GM18517 (cell line): ENCODE results near the gene RUNX2.

Experiments
- ATAC-seq: cut with Tn5 transposase; IDR thresholded peaks from one replicate; pipeline ENCODE4 v1.9.1; 2021; ENCODE audit warnings: mild to moderate bottlenecking, moderate library complexity; ENCODE audit not compliant: unreplicated experiment

RUNX2 gene

DNA sequence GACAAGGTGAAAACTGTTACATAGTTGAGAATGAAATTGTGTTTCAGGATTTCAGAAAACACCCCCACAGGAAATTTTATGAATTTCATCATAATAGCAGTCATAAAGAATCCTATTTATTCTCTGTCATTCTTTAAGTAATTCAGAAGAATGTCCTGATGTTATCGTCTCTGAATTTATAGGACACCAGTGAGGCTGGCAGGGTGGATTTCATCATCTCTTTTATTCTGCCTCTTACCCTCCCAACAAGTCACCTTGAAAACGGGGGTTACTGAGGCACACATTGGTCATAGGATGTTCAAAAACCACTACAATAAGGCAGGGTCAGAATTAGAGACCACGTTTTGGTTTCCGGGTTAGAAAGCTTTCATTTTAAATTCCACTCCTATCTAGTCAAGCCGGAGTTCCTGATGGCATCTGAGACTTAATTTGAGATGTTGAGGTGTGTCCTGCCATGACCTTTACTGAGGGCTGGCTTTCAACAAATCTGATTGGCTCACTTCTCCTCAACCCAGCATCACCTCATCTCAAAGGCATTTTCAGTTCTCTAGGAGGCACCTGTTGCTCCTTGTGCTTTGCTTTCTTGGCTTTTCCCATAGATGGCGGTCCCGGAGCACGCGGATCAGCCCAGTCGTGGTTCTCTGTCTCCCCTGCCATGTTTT, 280.3 kb downstream of the RUNX2 start:
- no peak for ATAC-seq

DNA sequence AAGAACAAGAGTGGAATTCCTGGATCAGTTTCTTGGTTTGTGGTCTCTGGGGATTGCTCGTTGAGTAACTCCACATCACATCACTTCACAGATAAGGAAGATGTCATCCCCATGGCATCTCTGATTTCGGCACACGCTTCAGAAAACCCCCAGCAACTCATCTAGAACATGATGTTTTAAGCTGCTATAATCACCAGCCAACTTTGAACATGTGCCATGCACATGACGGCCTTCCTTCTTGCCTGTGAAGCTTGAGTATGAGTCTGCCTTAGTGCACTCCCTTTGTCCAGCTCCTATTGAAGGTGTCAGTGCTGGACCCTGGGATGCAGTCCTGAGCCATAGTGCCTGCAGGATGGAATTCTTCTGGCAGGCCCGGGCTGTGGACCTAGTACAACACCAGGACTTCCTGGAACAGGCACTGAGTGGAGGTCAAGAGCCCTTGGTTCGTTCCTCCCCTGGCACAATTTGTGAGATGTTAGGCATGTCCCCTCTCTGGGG, 281.1 kb downstream of the RUNX2 start:
- no peak for ATAC-seq

DNA sequence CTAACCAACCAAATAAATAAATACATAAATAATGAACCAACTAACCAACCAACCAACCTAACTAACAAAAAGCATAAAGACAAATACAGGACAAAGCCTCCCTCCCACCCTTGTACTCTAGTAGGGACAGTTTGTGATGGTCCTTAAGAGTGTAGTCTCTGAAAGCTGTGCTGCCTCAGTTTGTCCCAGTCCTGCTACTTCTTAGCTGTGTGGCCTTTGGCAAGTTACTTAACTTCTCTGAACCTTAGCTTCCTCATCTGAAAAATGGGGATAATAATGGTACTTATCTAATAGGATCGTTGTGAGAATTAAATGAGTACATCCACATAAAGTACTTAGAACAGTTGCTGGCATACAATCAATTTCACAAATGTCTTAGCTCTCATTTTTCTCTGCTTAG, 282.2 kb downstream of the RUNX2 start:
- ATAC-seq, result no peak

DNA sequence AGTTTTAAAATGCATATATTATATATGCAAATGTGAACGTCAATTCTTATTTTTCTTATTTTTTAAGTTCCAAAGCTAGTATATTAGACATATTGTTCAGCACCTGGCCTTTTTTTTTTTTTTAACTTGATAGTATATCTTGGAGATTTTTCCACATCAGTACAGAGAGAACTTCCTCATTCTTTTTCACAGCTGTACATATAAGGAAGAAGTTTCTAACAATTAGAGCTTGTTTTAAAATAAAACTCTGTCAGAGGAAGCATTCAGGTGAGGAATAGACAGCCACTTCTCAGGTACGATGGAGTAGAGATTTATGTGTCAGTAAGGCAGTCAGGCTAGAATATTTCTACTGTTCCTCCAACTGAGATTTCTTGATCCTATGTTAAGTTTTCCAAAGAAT, 282.7 kb downstream of the RUNX2 start:
- ATAC-seq, result no peak

DNA sequence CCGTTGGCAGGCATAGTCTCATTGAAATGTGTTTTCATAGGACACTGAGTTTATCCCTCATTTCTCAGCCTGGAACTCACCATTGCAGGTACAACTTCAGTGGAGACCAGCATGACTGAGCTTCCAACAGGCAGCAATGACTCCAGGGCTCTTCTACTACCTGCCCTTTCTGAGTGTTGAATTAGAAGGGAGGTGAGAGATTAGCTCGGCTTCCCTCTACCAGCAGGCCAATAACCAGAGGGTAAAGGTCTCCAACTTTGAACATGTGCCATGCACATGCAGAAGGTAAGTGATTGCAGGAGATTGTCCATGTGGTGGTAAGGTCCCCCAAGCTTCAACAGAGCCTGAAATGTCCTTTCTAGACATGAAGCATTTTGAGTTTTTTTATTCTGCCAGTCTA, 283.4 kb downstream of the RUNX2 start:
- no peak for ATAC-seq

DNA sequence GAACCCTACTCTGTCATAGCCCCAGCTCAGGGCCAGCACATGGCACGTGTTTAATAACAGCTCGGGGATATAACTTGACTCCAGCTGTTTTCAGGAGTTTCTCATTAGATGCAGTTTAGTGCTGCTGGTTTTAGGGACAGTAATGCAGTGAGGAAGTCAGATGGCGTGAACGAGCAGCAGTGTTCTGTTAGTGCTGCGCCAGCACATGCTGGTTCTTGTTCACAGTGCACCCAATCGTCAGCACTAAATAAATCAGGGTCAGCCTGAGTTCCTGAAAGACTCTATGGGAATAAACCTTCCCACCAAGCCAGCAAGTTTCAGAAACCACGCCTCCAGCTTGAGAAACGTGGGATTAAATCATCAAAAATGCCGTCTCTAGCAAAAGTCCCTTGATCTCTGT, 285.5 kb downstream of the RUNX2 start:
- no peak for ATAC-seq

DNA sequence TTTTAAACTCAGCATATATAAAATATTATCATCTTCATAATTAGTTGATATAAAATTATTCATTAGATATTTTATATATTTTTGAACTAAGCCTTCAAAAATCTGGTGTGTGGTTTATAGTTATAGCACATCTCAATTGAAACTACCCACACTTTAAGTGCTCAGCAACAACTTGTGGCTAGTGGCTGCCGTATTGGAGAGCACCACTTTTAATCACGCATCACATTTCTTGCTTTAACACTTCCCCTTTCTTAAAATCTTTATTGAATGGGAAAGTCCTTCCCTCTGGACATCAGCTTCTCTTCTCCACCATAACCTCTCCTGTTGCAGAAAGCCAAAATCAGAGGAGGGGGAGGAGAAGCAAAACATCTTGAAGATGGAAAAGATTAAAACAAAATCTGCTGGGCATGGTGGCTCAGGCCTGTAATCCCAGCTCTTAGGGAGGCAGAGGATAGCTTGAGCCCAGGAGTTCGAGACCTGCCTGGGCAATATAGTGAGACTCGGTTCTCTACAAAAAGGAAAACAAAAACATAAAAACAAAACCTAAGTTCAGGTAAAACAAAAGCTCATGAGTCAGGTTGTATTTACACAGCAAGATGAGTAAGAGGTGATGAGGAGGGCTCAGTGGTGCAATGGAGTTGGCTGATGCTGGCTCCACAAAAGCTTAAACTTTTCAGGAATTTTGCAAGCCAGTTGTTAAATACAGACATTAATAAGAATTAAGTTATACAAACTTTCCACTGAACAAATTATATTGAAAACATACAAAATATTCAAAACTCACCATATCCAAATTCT, 286.6 kb downstream of the RUNX2 start:
- ATAC-seq, result no peak

DNA sequence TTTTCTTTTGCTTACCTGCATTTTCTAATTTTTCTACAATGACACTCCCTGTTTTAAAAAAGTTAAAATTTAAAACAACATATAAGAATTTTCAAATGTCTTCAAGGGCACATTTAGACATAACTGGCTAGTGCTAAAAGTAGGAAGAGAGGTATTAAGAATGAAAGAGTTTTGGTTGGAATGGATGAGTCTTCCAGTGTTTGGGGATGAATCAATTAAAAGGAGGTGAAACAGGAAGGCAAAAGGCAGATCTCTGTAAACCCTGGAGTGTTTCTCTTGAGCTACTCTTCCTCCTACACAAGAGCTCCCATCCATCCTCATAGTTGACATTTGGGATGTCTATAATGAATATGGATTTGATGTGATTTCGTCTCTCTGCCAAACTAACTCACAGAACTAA, 288.1 kb downstream of the RUNX2 start:
- ATAC-seq, result no peak

DNA sequence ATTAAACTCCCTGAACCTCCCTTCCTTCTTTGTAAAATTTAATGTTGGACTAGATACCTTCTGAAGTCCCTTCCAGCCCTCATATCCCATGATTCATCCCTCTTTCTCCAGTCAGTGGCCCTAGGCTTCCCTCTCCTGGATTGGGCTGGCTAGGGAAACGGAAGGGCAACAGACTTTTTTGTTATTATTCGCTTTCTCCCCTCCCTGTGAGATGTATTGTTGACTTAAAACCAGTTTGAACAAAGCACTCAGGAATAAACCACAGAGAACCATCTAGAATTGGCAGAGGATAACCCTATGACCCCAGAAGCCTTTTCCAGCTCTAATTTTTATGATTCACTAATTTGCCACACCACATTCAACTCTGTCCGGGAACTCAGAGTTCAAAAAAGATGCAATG, 289.3 kb downstream of the RUNX2 start:
- no peak for ATAC-seq

DNA sequence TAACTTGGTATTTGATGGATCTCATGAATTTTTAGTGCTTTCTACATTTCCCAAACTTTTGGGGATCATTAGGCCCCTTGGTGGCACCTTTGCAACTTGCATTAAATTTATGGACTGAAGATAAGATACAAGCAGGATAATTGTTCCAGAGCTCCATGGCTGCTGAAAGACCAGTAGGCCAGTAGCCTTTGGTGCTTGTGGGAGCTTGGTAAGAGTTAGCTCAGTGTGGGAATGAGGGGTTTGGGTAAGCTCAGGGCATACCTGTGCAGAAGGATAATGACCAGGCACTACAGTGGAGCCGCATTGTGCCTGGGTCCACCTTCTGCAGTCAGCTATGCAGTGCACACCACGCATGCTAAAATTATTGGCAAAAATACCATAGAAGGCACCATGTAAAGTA, 290.1 kb downstream of the RUNX2 start:
- no peak for ATAC-seq

DNA sequence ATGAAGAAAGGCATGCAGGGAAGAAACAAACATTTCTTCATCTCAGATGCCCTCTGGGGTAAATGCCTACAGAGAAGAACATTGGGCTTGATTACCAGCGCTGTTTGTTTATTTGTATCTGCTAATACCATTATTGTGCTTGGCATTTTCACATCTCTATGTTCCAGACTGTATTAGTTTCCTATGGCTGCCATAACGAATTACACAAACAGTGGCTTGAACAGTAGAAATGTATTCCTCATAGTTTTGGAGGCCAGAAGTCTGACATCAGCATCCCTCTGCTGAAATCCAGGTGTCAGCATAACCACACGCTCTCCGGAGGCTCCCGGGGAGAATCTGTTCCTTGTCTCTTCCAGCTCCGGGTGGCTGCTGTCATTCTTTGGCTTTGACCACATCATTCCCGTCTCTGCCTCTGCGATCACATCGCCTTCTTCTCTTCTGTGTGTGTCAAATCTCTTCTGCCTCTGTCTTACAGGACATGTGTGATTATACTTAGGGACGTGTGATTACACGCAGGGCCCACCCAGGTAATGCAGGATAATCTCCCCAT, 291.2 kb downstream of the RUNX2 start:
- no peak for ATAC-seq

DNA sequence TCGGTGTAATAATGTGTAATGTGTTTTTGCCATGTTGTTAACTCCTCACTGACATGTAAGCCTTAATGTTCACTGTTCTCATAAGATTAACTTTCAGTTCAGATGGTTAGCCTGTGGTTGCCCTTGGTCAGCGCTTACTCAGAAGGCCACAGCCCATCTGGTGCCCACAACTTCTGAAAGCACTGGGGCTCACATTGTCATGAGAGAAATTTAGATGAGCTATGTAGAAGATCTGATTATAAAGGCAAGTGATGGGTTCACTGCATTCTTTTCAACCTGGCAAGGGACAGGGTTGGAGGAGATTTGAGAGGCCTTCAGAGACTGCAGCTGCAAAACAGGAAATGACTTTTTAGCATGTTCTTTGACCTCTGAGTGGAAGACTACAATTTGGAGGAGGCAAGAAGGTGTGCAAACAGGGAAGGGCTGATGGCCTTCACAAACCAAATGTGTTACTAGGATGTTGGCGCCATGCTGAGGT, 291.9 kb downstream of the RUNX2 start:
- ATAC-seq, result no peak

DNA sequence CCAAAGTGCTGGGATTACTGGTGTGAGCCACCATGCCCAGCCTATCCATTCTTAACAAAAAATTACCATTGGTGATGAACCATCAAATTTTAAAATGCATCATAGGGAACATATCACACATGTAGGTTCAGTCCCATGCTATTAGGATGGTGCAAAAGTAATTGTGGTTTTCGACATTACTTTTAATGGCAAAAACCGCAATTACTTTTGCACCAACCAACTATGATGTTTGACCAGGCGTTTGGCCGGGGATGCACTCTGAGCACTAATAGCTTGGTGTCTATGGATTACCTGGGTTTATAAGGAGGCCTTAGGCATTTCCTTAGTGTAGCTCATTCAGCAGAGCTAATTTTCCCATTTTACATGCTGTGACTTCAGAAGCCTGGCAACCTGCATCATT, 296.1 kb downstream of the RUNX2 start:
- ATAC-seq, result no peak

DNA sequence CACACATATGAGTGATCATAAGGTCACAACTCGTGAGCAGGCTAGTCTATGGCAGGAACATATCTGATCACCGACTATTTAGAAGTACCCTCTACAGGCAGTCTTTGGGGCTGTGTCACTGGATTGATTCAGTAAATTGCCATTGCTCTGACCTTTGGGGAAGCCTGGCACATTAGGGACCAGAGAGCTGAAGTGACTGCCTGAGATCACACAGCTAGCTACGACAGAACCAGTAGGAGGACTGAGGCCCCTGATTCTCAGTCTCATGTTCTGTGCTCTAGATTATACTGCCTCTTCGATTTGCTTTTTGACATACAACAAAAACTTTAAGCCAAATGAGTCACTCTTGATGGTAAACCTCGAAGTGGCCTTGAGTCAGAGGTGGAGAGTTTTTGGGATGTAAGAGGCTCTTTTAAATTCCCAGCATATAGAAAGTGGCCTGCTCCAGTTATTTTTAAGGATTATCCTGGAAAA, 297.1 kb downstream of the RUNX2 start:
- no peak for ATAC-seq

DNA sequence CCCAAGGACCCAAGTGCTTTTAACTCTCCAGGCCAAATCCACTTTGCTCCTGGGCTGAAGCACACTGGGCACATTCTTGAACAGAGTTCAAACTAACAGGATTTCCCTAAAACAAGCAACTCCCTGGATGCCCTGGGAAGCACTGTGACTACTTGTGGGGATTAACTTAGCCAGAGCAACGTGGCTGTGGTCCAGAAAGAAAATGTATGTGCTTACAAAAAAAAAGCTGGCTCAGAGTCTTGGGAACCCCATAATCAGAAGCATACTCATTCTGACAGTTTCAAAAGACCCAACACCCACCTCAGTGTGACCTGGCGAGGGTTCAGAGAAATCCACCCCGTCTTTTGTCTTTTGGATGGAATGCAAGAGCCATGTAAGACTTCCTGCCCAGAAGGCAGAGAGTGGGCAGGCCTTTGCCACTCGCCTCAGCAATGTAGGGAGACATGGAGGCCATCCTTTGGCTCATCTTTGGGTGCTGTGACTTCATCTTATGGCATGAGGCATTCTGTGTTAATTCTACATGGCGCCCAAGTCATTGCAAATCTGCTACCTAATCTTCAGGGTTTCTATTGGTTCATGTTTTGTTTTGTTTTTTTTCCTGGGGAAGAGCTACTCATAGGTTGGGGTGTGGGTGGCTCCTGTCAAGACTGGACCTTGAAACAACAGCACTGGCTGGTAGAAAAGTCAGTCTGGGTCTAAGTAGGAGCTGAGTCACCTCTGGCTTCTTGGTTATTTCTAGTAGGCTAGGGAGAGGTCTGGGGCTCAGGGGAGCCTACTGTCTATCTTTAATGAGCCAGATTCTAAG, 298.2 kb downstream of the RUNX2 start:
- no peak for ATAC-seq

DNA sequence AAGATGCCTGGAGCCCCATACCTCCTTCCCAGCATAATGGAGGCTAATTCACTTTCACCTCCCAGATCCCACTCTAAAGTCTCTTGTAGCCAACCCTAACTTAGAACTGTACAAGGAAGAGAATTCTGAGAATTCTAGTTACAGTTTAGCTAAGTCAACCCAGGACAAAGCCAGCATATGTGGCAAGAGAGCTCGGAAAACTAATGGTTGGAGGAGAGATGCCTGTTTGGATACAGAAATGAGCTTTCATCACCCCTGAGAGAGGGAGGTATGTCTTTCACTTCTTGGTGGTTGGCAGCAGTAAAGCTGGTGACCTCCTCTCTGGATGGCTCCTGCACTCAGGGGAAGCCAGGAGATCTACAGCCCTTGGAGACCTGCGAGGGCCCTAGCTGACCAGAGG, 302.2 kb downstream of the RUNX2 start:
- ATAC-seq, result no peak

DNA sequence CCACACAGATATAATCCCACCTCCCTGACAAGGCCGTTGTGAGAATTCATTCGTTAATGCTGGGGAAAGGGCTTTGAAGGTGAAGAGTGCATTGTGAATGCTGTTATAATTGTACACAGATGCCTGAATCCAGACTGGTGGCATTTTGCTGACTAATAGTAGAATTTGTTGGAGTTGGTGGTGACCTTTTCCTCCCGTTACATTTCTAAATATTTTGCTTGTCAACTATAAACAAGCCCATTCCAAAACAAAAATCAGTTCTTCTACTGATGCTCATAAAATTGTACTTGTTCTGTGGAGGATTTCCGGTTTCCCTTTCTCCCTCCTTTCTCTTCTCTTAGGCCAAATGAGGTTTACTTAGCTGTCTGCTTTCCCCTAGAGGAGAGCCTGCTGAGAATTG, 302.7 kb downstream of the RUNX2 start:
- no peak for ATAC-seq

DNA sequence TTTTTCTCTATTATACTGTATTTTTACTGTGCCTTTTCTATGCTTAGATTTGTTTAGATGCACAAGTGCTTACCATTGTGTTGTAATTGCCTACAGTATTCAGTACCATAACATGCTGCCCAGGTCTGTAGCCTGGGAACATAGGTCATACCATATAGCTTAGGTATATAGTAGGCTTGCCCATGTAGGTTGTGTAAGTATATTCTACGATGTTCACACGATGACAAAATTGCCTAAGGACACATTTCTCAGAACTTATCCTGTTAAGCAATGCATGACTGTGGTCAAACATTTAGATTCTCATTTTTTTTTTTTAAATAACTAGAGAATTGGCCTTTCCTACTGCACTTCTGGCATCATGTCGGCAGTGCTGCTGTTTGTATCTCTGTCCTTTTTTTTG, 303.3 kb downstream of the RUNX2 start:
- ATAC-seq, result no peak

DNA sequence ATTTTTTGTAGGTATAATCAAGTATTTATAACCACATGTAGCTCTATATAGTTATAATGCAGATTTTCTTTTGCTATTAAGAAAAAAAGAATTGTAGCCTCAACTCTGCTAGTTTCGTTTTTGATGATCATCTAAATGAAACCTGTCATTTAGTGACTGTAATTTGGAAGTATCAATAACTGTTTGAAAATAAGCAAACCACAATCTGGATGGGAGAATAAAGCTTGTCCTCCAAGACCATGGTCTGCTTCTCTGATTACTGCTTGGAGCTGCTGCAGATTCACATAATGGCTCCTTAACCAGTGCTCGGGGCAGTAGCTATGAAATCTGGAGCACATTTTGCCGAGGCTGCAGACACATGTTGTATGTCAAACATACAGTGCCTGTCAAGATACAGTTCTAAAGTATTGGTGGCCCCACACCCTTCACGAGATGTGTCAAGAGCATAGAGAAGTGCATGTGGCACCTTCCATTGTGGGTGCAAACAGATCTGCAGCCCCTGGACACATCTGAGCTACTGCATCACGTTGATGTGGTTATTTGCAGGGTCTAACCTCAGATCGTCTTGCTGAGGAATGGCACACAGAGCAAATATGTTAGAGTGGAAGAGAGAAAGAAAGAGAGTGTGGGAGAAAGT, 305.3 kb downstream of the RUNX2 start:
- ATAC-seq, result no peak

DNA sequence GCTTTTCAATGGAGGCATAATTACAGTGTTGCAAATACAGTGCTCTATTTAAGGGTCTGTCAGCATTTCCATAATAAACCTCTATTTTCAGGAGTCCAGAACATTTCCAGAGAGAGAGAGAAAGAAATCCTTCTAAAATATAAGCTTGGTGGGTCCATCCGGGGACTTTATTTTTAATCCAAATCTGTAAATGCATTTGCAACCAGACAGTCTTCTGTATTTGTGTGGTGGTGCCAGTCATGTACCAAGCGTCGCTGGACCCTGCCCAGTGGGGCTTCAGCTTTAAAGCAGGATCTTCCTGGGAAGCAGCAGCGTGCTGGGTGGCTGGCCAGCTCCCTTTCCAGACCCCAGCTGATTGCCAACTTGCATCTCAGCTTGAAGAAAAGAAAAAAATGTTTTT, 306.1 kb downstream of the RUNX2 start:
- ATAC-seq, result no peak
